Fibroblast of upper back skin (primary cell): Measurements from ENCODE around the gene SLC26A6.

Experiments used
- DNase-seq: peaks from one replicate; pipeline ENCODE4 v3.0.0-alpha.2; 2013

The SLC26A6 gene

DNA sequence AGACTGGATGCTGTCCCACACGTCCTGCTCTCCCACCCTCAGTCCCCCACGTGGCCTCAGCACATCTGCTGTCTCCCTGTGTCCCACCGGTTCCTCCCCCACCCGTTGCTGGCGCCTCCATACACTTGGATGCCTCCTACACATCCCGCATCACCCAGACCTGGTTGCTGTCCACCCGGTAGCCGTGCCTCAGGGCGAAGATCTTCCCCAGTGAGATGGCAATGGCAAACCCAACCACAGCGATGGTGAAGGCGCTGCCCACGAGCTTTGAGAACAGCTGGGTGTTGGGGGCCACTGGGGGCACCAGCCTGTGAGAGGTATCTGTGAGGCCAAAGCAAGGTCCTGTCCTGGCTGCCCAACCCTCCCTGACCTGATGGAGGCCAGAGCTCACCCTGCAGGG, 4.4 kb downstream of the SLC26A6 start:
- DNase-seq = no peak

DNA sequence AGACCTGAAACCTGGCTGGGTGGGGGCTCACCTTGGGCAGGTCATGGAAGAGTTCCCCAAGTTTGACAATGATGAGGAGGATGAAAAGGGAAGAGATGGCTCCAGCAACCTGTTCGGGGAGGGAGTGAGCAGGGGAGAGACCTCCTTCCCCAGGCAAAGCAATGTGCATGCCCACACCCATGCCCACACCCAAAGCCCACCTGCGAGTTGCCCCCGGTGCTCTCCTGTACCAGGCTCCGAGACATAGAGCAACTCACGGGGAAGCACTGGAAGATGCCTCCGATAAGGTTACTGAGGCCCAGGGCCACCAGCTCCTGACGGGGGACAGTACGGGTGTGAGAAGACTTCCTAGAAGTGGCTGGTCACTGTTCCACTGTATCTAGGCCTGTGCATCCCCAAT, 4.9 kb downstream of the SLC26A6 start:
- no peak for DNase-seq

DNA sequence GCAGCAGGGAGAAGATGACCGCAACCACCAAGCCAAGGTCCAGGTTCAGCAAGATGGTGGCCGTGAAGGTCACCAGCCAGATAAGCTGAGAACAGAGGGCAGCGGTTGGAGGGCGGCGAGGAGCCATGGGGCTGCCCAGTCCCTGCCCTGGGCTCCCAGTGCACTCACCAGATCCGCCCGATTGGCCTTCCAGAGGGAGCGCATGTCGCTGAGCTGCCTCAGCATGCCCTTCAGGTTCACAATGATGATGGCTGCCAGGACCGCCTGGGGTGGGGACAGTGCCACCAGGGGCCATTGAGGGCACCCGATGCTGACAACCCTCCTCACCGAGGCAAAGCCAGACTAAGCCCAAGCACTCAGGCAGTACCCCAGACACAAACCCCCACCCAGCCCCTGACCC, 5.4 kb downstream of the SLC26A6 start:
- no peak for DNase-seq

DNA sequence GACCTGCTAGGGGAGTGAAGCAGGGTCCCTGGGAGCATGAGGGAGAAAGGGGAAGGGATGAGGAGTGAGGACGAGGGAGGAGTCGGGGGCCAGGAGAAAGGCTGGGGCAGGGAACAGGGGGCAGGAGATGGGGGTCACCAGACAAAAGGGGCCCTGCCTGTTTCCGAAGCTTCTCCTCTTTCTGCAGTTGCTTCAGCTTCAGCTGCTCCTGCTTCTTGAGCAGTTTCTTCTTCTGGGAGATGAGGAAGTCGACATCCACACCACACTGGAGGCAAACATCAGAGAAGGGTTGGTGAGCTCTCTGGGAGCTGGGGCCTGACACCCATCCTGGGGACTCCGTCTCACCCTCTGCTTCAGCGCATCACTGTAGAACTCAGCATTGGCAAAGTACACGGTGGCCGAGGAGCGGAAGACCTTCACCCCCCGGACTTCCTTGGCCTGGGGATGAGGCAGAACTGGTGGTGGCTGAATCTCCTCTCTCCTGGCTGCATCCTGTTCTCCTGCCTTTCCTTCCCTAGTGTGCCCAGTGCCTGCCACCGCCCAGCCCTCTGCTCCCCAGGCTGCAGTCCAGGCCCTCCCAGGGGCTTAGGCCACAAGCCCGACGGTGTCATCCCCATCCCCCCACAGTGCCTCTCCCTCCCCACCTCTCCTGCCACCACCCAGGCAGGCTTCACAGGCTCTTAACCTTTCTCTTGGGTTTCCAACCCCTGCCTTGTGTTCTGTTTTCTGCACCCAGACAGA, 6.8 kb downstream of the SLC26A6 start:
- no peak for DNase-seq

DNA sequence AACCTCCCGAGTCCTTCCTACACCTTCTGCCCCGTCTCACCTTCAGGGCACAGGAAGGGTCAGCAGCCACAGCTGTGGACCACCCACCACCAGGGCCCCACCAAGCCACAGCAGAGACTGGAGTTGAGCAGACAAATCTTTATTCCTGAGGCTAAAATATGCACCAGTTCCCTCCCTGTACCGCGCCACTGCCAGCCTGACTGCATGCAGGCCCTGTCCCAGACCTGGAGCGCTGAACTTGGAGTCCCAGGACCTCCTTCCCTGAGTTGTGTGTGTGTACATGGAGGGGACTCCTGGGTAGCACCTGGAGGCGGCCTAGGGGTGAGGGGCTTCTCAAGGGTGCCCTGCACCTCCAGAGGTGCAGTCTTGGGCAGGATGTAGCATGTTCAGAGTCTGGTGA, 9.7 kb downstream of the SLC26A6 start:
- no peak for DNase-seq

DNA sequence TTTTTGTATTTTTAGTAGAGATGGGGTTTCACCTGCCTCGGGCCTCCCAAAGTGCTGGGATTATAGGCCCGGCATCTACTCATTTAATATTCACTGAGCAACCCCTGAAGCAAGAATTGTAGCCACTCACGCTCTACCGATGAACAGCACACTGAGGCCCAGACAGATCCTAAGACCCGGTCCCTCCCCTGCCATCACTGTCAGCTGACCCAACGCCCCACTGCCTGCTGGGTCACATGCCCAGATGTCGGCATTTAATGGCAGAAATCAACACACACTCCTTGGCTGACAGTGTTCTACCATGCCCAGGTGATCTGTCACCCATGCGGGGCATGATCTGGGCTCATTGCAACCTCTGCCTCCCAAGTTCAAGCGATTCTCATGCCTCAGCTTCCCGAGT, 10.5 kb downstream of the SLC26A6 start:
- DNase-seq = no peak

DNA sequence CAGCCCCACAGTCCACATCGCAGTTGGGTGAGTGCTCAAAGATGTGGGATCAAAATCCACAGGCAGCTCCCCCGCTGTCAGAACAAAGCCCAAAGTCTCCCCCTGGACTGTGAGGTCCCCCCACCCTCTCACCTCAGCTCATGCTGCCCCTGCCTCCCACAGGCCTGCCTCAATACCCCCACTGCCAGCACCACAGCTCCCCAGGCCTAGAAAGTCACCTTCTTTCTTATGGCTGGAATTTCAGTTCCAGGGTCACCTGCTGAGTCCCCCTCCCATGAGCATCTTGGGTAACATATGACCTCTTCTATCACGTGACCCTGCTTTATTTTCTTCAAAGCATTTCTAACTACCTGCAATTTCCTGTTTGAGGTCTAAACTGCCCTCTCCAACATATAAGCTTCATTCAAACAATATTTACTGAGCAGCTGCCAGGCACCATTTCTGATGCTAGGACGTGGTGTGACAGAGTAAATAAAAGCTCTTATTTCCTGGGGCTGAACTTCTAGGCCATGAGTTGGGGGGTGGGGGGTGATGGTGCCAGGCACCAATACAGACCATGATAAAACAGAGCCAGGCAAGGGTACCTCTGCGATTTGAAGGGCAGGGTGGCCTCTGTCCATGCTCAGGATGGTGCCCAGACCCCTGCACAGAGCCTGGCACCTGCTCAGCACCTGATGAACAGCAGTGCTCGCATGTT, 11.3 kb downstream of the SLC26A6 start:
- DNase-seq = no peak

DNA sequence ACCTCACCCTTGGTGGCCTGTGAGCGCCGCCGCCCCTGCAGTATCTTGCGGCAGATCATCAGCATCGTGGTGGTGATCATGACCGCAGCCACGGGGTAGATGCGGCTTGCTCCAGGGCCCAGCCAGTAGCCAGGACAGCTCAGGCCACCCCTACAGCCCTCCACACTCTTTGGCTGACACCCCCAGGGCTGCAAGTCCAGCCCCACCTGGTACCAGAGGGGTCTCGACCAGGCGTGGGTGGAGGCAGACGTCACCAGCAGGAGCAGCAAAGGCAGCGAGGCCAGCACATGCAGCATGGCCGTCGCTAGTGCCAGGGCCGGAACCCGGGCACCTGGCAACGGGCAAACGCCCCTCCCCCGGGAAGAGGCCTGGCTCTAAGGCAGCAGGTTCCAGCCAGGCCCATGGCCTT, 13.8 kb downstream of the SLC26A6 start, which contains the start of gene TMEM89:
Gene TMEM89 (minus strand): TSS at position 309 of the 409 bp plus-strand sequence. CDS start 13 bp downstream, at position 296.
- no peak for DNase-seq

DNA sequence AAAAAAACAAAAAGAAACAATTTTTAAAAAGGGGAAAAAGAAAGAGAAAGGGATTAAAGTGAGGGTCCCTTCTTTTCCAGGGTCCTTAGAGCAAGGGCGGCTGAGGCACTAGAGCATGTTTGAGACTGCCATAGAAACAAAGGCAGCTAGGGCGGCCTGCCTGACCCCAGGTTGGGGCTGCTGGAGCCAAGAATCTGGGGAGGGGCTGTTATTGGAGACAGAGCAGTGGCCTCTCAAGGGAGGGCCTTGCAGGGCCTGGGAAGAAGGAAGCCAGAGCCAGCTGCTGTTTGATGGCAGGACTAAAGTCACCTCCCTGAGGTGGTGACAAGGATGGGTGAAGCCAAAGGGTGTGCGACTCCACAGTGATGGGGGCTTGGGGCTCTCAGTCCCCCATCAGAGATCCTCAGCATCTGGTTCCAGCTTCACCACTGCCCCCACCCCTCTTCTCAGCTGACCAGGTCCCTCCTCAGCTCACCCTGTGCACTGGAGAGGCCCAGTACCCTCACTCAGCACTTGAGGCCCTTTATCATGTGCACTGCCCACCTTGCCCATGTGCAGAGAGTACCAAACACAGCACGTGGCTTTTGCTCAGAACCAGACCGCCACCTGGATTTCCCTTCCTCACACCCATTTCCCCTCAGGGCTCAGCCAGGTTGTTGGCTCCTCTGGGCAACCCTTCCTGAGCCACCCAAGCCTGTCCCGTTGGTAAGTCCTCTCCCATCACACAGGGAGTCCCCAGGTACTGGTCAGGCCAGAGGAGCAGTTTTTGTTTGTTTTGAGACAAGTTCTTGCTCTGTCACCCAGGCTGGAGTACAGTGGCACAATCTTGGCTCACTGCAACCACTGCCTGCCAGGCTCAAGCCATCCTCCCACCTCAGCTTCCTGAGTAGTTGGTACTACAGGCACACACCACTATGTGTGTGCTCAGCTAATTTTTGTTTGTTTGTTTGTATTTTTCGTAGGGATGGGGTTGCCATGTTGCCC, 15.4 kb downstream of the SLC26A6 start:
- DNase-seq = no peak

DNA sequence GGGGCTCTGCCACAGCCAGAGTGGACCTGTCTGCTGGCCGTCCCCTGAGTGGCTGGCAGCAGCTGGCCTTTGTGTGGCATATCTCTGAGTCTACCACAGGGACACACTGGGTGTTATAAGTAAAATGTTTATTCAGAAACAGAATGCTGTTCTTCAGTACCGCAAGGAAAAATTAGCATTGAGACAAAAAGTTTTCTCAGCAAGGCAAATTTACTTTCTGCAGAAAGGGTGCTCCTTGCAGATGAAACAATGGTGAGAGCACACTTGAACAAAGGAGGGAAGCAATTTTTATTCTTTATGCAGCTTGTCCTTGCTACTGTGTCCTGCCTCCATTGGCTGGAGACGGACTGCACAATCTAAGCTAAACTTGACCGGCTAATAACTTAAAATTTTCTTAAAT, 17.7 kb downstream of the SLC26A6 start:
- no peak for DNase-seq

DNA sequence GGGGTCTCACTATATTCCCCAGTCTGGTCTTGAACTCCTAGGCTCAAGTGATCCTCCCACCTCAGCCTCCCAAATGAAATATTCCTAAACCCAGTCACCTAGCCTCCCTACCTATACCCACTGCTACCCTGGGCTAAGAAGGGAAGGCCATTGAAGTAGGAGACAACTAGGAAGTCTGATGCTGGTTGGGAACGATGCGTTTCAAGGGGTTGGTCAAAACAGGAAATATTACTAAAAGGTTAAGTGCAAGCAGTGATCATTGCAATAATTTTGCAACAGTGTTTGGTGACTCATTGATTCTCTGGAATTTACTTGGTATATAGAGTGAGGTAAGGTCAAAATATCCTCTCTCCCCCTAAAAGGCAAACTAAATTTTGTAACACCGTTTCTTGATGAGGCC, 21.2 kb downstream of the SLC26A6 start:
- peak; percentile 79 for DNase-seq

DNA sequence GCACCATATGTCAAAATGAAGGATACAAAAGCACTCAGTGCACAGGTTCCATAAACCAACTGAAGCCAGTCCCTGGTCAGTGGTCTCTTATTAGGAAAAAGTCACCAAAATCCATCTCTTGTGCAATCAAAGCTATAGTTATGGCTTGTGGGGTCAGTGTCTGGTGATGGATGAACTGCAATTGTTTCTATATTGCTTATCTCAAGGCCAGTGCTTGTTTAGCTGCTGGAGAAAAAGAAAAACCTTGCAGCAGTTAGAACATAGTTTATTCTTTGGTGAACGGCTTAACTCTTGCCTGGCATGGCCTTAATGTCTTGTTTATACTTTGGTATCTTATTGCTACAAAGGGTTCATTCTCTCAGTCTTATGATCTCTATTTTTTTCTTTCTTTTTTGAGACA, 23.0 kb downstream of the SLC26A6 start:
- DNase-seq = no peak

DNA sequence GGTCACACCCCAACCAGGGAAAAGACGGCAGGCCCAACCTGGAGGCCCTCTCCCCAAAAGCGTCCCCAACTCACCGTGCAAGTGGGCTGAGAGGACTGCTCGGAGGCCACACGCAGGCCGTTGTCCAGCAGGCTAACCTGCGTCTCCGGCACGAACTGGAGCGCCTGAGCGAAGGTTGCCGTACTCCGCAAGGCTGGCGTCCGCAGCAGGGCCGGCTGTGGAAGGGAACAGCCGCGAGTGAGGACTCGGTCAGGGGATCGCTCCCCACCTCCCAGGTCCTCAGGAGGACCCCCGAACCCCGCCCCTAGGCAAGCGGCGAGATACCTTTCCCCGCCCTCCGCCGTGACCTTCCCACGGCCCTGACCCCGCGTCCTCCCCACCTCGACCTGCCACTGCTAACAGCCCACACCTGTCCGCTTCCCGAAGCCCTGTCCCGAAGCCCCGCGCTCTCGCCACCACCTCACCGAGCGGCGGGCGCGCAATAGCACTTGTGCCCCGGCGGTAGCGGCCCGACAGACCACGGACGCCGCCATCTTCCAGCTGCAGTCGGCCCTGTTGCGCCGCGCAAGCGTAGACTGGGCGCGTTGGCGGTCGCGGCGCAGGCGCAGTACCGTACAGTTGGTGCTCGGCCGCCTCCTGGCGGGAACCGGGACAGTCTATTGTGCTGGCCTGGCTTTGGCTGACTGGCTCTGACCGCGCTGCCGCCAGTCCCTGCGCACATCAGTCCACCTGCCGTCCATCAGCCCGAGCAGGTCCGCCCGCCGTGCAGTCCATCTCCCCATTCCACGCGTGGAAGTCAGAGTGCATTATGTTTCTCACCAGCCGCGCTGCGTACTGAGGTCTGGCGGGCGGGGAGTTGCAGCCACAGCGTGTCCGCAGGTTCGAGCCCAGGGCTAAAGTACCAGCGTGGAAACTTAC, 25.9 kb downstream of the SLC26A6 start, which contains the start of gene UQCRC1:
Gene UQCRC1 (minus strand): TSS at position 559 of the 918 bp plus-strand sequence. CDS start 26 bp downstream, at position 533.
- DNase-seq = peak; percentile 91

DNA sequence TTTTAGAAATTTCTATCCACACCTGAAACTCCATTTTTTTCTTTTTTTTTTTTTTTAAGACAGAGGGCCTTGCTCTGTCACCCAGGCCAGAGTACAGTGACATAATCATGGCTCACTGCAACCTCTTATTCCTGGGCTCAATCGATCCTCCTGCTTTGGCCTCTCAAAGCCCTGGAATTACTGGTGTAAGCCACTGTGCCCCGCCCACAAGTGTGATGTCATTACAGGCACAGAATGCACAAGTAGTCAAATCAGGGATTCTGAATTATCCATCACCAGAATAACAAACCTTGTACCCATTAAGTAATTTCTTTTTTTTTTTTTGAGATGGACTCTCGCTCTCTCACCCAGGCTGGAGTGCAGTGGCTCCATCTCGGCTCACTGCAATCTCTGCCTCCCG, 27.7 kb downstream of the SLC26A6 start:
- DNase-seq = no peak

DNA sequence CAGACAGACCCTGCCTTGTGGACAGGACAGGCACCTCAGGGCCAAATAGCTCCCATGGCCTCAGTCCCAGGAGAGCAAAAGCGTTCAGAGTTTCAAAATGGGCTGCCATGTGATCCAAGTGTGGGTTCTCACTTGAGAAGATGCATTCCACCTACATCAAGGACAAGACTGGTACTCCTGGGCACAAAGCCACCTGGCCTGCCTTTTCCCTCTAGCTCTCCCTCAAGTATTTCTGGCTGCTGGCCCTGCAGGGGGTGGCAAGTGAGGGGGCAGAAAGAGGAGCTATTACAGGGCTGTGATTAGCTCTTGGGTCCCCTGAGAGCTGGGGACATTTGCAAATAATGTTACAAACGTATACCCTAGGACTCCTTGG, 33.7 kb downstream of the SLC26A6 start:
- no peak for DNase-seq

DNA sequence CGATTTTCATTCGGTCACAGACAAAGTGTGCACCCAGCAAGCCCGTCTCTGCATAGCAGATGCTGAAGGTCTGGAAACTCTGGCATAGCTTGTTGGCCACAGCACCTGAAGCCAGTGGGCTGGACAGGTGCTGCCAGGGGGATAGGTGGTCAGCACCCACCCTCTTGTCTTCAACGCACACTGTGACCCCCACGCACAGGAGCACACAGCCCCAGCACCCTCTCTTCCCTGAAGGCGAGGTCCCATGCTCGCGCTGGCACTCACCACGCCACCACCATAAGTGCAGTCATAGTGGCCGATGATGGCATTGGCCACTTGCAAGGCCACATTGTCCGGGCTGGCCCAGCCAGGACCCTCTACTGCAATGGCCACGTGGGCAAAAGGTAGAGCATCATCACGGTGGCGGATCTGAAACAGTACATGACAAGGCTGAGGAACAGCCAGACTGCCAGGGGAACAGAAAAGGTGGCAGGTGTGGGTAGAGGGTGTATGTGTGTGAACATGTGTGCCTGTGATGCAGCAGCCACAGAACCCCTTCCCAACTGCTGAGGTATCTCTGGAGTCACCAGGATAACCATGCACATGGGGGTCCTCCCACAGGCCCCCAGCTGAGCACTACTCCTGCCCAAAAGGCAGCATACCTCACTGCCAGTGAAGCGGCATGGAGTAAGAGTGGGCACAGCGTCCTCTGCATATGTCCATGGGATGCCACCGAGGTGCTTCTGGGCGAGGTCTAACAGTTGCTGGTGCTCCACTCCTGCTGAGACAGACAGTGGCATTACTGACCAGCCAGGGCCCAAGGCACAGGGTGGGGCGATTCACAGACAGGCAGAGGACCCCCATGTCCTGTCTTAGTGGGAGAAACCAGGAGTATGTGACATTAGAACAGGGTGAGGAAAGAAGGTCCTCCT, 34.3 kb downstream of the SLC26A6 start:
- no peak for DNase-seq

DNA sequence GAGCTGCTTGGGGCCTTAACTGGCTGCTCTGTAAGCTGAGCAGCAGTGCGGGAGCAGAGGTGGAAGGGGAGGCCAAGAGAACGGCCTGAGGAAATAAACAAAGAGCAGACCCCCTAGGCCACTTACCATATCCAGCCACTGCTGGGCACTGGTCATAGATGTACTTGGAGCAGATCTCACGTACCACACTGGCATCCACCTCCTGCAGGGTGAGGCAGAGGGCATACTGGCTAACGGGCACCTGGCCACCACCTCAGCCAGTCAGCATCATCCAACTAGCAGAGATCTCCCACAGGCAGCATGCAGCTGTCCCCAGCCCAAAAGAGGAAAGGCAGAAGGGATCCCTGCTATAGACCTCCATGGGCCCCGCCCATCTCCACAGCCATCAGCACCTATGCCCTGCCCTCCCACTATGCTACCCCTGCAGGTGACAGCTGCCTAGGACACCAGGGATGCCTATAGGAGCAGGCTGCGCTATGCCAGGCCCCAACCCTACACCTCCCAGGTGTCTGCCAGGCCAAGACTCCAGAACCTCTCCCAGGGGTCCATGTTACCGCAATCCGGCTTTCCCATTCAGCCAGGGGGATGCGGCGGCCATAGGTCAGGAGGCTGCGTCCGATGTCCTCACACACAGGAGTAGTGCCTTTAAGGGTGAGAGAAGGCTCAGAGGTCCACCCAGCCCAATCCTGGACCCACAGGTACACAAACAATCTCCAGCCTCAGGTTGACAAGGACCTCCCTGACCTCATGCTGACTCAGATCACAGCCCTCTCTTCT, 35.6 kb downstream of the SLC26A6 start:
- DNase-seq = no peak

DNA sequence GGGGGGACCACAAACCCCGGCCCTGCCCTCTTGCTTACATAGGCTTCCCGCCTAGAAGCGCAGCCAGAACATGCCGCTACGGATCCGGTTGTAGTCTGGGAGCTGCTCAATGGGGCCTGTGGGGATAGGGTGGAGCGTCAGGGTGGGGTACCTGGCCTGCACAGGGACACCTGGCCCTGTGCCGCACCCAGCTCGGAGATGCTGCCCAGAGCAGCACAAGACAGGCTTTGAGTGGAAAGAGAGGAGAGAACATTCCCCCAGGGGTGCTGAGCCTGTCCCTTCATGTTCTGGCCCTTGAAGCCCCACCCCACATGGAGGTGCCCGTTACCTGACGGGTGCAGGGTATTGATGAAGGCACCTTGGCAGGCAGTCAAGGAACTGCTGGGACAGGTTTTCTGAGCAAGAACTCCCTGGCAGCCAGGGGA, 36.2 kb downstream of the SLC26A6 start:
- no peak for DNase-seq

DNA sequence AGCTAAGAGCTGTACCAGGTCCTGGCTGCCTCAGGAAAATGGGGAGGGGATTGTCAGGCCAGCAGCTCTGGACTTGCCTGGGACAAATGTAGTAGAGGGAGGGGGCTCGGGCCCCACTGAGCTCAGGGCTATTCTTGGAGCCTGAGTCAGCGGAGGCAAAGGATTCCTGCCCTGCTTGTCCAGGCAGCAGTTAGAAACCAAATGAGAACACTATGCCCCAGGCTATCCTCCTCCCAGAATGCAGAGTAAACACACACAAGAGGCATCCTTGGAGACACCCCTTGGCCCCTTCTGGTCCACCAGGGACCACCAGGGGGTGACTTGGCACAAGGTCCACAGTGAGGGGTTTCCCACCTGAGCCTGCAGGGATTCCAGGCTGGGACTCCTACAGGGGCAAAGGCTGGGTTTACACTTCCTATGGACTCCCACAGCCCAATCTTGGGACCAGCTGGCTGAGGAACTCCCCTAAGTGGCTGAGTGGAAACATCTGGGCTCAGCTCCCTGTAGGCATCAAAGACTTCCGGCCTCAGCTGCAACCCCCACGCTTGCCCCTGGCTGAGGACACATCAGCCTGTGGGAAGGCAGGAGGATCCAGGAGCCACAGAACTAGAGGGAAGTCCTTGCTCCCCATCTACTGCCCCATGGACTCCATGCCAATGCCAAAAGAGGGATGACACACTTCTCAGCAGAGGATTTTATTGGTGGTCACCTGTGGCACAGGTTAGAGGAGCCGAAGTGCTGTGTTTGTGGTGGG, 36.8 kb downstream of the SLC26A6 start:
- DNase-seq = peak; percentile 92
